SK-N-SH (cell line): ENCODE measurements around the gene GRHL3. TPM values are rescaled to one million over a fixed set of nuclear protein-coding genes. Genes with fewer than 3 reads are reported as not detected.

Experiments used
- CTCF ChIA-PET: fragments of 300-600, 350-600 bp; formaldehyde crosslinking; extraction: SDS; loops from one replicate; lab custom pipeline; 2021; lab: Yijun Ruan, JAX
- POLR2A ChIA-PET: fragments of 350-600 bp; sonication (Branson Sonifier 250); formaldehyde crosslinking; extraction: SDS; loops from one replicate; lab custom pipeline; 2020; ENCODE audit warnings: antibody characterized with exemption, inconsistent platforms; lab: Yijun Ruan, JAX
- DNase-seq: peaks from one replicate; pipeline ENCODE4 v3.0.0; 2012
- H2AFZ ChIP-seq: fragments of 200-600 bp; sonication (generic); 2 replicates; pipeline ENCODE4 v1.8.1; 2016; ENCODE audit warnings: antibody characterized with exemption, mild to moderate bottlenecking, low read depth
- H3F3A ChIP-seq: fragments of 200-600 bp; sonication (generic); replicated peaks from 2 replicates; pipeline ENCODE3; 2016; ENCODE audit warnings: antibody characterized with exemption, mild to moderate bottlenecking; ENCODE audit not compliant: insufficient read depth
- H3K27ac ChIP-seq, 2 experiments: fragments of 200-500 bp in 1 of 2; fragments of 200-600 bp in 1 of 2; sonication (Bioruptor generic) in 1 of 2; sonication (generic), shearing (Covaris generic) in 1 of 2; 2 replicates each; pipeline versions ENCODE4 v1.5.1 to v1.6.1; 2014 to 2016; ENCODE audit warnings: low read depth in 2 of 2, inconsistent platforms in 1 of 2, low read length in 1 of 2, mild to moderate bottlenecking in 1 of 2, mixed read lengths in 1 of 2
- H3K27me3 ChIP-seq: fragments of 200-600 bp; sonication (generic), shearing (Covaris generic); 2 replicates; pipeline ENCODE4 v1.6.1; 2016; ENCODE audit warnings: mixed run types; ENCODE audit not compliant: insufficient read depth
- H3K36me3 ChIP-seq, 2 experiments: fragments of 200-500 bp in 1 of 2; fragments of 200-600 bp in 1 of 2; sonication (Bioruptor generic) in 1 of 2; sonication (generic) in 1 of 2; replicated peaks in 1 of 2; 2 replicates each; pipeline versions ENCODE3 to v1.5.1; 2014 to 2016; ENCODE audit warnings: low read length in 1 of 2, mild to moderate bottlenecking in 1 of 2; ENCODE audit not compliant: insufficient read depth in 2 of 2, control insufficient read depth in 1 of 2
- H3K4me1 ChIP-seq, 2 experiments: fragments of 200-500 bp in 1 of 2; fragments of 200-600 bp in 1 of 2; sonication (Bioruptor generic) in 1 of 2; sonication (generic), shearing (Covaris generic) in 1 of 2; 2 replicates each; pipeline versions ENCODE4 v1.5.1 to v1.6.1; 2014 to 2016; ENCODE audit warnings: low read depth in 1 of 2, low read length in 1 of 2, mixed run types in 1 of 2; ENCODE audit not compliant: insufficient read depth in 2 of 2, control insufficient read depth in 1 of 2
- H3K4me2 ChIP-seq: fragments of 200-600 bp; sonication (generic), shearing (Covaris generic); 2 replicates; pipeline ENCODE4 v1.6.1; 2017; ENCODE audit warnings: mixed run types
- H3K4me3 ChIP-seq, 2 experiments: fragments of 200-500 bp in 1 of 2; fragments of 200-600 bp in 1 of 2; sonication (Bioruptor generic) in 1 of 2; sonication (generic), shearing (Covaris generic) in 1 of 2; 2 replicates each; pipeline versions ENCODE4 v1.5.1 to v1.8.1; 2014 to 2016; ENCODE audit warnings: low read depth in 2 of 2, inconsistent platforms in 1 of 2, low read length in 1 of 2, mild to moderate bottlenecking in 1 of 2, mixed read lengths in 1 of 2, moderate library complexity in 1 of 2
- H3K79me2 ChIP-seq: fragments of 200-600 bp; sonication (generic); 2 replicates; pipeline ENCODE4 v1.8.1; 2017; ENCODE audit warnings: mild to moderate bottlenecking; ENCODE audit not compliant: insufficient read depth
- H3K9ac ChIP-seq: fragments of 200-600 bp; sonication (generic); 2 replicates; pipeline ENCODE4 v1.6.1; 2017; ENCODE audit warnings: mixed run types
- H3K9me2 ChIP-seq: fragments of 200-600 bp; sonication (generic); 2 replicates; pipeline ENCODE4 v1.6.1; 2017; ENCODE audit warnings: mixed run types
- H3K9me3 ChIP-seq: fragments of 200-600 bp; sonication (generic); 2 replicates; pipeline ENCODE4 v1.6.1; 2017; ENCODE audit warnings: mixed run types, mild to moderate bottlenecking, moderate library complexity
- H4K20me1 ChIP-seq: fragments of 200-600 bp; sonication (generic); 2 replicates; pipeline ENCODE4 v1.6.1; 2017; ENCODE audit warnings: mild to moderate bottlenecking, mixed run types; ENCODE audit not compliant: insufficient read depth
- ELF1 ChIP-seq: IDR thresholded peaks from 2 replicates; pipeline ENCODE4 v1.4.0; 2012
- FOSL2 ChIP-seq: IDR thresholded peaks from 2 replicates; pipeline ENCODE4 v1.4.0; 2012; ENCODE audit warnings: low read depth, mild to moderate bottlenecking, moderate library complexity, borderline replicate concordance
- FOXJ3 ChIP-seq: sonication (generic); formaldehyde crosslinking; IDR thresholded peaks from 2 replicates; pipeline ENCODE4 v1.5.1; 2020; ENCODE audit warnings: mild to moderate bottlenecking, missing genetic modification reagents
- GABPA ChIP-seq: IDR thresholded peaks from 2 replicates; pipeline ENCODE4 v1.4.0; 2012; ENCODE audit warnings: low read depth, mild to moderate bottlenecking
- GATA2 ChIP-seq: sonication (generic); formaldehyde crosslinking; IDR thresholded peaks from 2 replicates; pipeline ENCODE4 v1.5.0; 2020; ENCODE audit warnings: mild to moderate bottlenecking, missing genetic modification reagents
- IRF3 ChIP-seq: fragments of 150-350 bp; IDR thresholded peaks from 2 replicates; pipeline ENCODE4 v1.6.1; 2016; ENCODE audit warnings: mild to moderate bottlenecking, low read depth, low read length
- JUND ChIP-seq: IDR thresholded peaks from 2 replicates; pipeline ENCODE4 v1.4.0; 2012
- MAX ChIP-seq: IDR thresholded peaks from 2 replicates; pipeline ENCODE4 v1.4.0; 2012; ENCODE audit warnings: low read depth
- RAD21 ChIP-seq: IDR thresholded peaks from 2 replicates; pipeline ENCODE4 v1.6.1; 2012; ENCODE audit warnings: mild to moderate bottlenecking, low read length
- RCOR1 ChIP-seq: fragments of 150-350 bp; IDR thresholded peaks from 2 replicates; pipeline ENCODE4 v1.6.1; 2017; ENCODE audit warnings: antibody characterized with exemption, low read length
- REST ChIP-seq: IDR thresholded peaks from 2 replicates; pipeline ENCODE4 v1.6.1; 2012; ENCODE audit warnings: mild to moderate bottlenecking, low read depth, low read length, moderate library complexity
- RFX5 ChIP-seq: IDR thresholded peaks from 2 replicates; pipeline ENCODE4 v1.6.1; 2012; ENCODE audit warnings: mild to moderate bottlenecking, improper control_type of control experiment, low read length
- TCF12 ChIP-seq: IDR thresholded peaks from 2 replicates; pipeline ENCODE4 v1.4.0; 2012
- TEAD4 ChIP-seq: IDR thresholded peaks from 2 replicates; pipeline ENCODE4 v1.4.0; 2012; ENCODE audit warnings: mild to moderate bottlenecking, borderline replicate concordance; ENCODE audit not compliant: insufficient read depth
- USF2 ChIP-seq: fragments of 150-350 bp; IDR thresholded peaks from 2 replicates; pipeline ENCODE4 v1.6.1; 2017; ENCODE audit warnings: antibody characterized with exemption, low read length, low read depth, borderline replicate concordance
- YY1 ChIP-seq: IDR thresholded peaks from 2 replicates; pipeline ENCODE4 v1.4.0; 2012; ENCODE audit warnings: low read depth, mild to moderate bottlenecking
- ZBTB33 ChIP-seq: IDR thresholded peaks from 2 replicates; pipeline ENCODE4 v1.4.0; 2012; ENCODE audit warnings: low read depth, borderline replicate concordance
- WGBS: methylation state at CpG from one replicate; pipeline ENCODE4 v1.1.6; 2017; ENCODE audit warnings: low lambda C conversion rate; 5-methylcytosine and 5-hydroxymethylcytosine counted together
- polyA plus RNA-seq, 3 experiments: library from polyadenylated mRNA; depleted of rRNA; stranded (reverse); fragments of >200 nt; gene quantifications; 2 replicates each; pipeline ENCODE4 v1.2.3, GENCODE V29; 2012

GRHL3 gene
- polyA plus RNA-seq, 1 of the 3 experiments (the other 2 are of a cell fraction) = 0.05 TPM

GRCh38 chr1:24283326-24284155 lies 35.6 kb upstream of the GRHL3 start (continued):
- TF ChIP-seq REST = peak; percentile 63; the same call in 1 of the 2 replicates
- TF ChIP-seq FOSL2 = peak; percentile 85
- peak; percentile 63; the same call in 1 of the 2 replicates for TF ChIP-seq RCOR1
- no peak for TF ChIP-seq YY1
- peak; percentile 56; the same call in 1 of the 2 replicates for TF ChIP-seq TEAD4
- TF ChIP-seq GATA2 (CRISPR knock-in tag) = peak; percentile 37; the same call in 1 of the 2 replicates
- TF ChIP-seq ELF1 = peak; percentile 63
- TF ChIP-seq MAX = peak; percentile 33; the same call in 1 of the 2 replicates
- no peak for TF ChIP-seq USF2
- TF ChIP-seq IRF3 = no peak
- no peak for TF ChIP-seq FOXJ3 (CRISPR knock-in tag)
- no peak for TF ChIP-seq GABPA
- peak; percentile 90 for TF ChIP-seq TCF12

- Histone ChIP-seq H3F3A (peaks cover 11% of the 10 kb centered on the region), H3K9me2 (no peaks in the 10 kb centered on the region), H3K36me3 (no peaks in the 10 kb centered on the region), H3K27ac (peak overlapping the region in 1 of 2 experiments; percentile 58; a peak in 2 of 4 replicates), H3K9me3 (no peaks in the 10 kb centered on the region), H3K79me2 (no peaks in the 10 kb centered on the region), H3K9ac (no peak overlapping the region), H3K4me1 (peaks cover 7 to 10% of the 10 kb centered on the region in 2 experiments; a peak in 1 of 4 replicates), H3K4me3 (no peak overlapping the region), H2AFZ (no peak overlapping the region), H4K20me1 (peaks cover 4% of the 10 kb centered on the region; the same call in 1 of the 2 replicates), H3K27me3 (no peaks in the 10 kb centered on the region; the same call in 1 of the 2 replicates), H3K4me2 (peak overlapping the region; percentile 63; the same call in 1 of the 2 replicates)
- POLR2A ChIA-PET = no interaction called here
- no peak for DNase-seq
- 71% methylated on average over 5 of the region's 8 CpGs for WGBS
- CTCF ChIA-PET = no interaction called here
- TF ChIP-seq ZBTB33 (no peak), JUND (no peak), RFX5 (no peak), FOXJ3 (CRISPR knock-in tag) (no peak), RCOR1 (no peak), MAX (no peak), RAD21 (no peak), REST (no peak)
Observed at GRCh38 chr1:24284156-24284471, 35.0 kb upstream of the GRHL3 start.
